ENCODE results near the gene HRAS.

HRAS gene

GRCh38 chr11:553083-553987 lies 18.0 kb upstream of the HRAS start:
- DNase-seq: no peak

GRCh38 chr11:551596-551995 lies 16.2 kb upstream of the HRAS start:
- no peak for DNase-seq

- no peak for DNase-seq
These were observed 15.8 kb upstream of the HRAS start for GRCh38 chr11:551131-551530.

- DNase-seq: no peak
These were observed 15.3 kb upstream of the HRAS start for GRCh38 chr11:550746-551085.

- no peak for DNase-seq
These were observed 14.8 kb upstream of the HRAS start for GRCh38 chr11:550021-550745.

- no peak for DNase-seq
These were observed 13.6 kb upstream of the HRAS start for GRCh38 chr11:548700-549603.

GRCh38 chr11:545171-545570 lies 9.8 kb upstream of the HRAS start:
- DNase-seq: no peak

GRCh38 chr11:544817-545166 lies 9.4 kb upstream of the HRAS start:
- DNase-seq: no peak

- DNase-seq: no peak
These were observed 6.1 kb upstream of the HRAS start for GRCh38 chr11:541433-541885.

- DNase-seq: no peak
These were observed 5.4 kb upstream of the HRAS start for GRCh38 chr11:540583-541432.

- DNase-seq: no peak
These were observed 4.7 kb upstream of the HRAS start for GRCh38 chr11:539971-540481.

- DNase-seq: no peak
These were observed 3.2 kb upstream of the HRAS start for GRCh38 chr11:538431-539051.

- DNase-seq: no peak
These were observed 2.5 kb upstream of the HRAS start for GRCh38 chr11:537622-538430.

GRCh38 chr11:536841-537621 lies 1.7 kb upstream of the HRAS start, which contains the start of gene LRRC56:
TSS of gene LRRC56 (plus strand) at chr11:537527. CDS start at chr11:540685, 3,158 bp downstream.
- DNase-seq: peak; percentile 83

GRCh38 chr11:535210-535518 lies 212 bp downstream of the HRAS start:
- no peak for DNase-seq

- peak; percentile 8 for DNase-seq
These were observed 773 bp downstream of the HRAS start for GRCh38 chr11:534396-535209.

- DNase-seq: no peak
These were observed 1.6 kb downstream of the HRAS start for GRCh38 chr11:533586-534395.

- DNase-seq: no peak
These were observed 2.3 kb downstream of the HRAS start for GRCh38 chr11:532986-533585.

Measured in activated effector memory CD4-positive, alpha-beta T cell treated with Interleukin-2 at 50 U/mL for 16 hours (primary cell).